ENCODE measurements around the gene MMADHC. TPM values are rescaled to one million over a fixed set of nuclear protein-coding genes. Genes with fewer than 3 reads are reported as not detected.

Gene MMADHC
- total and polyA plus RNA-seq, 2 of the 4 experiments (the other 2 are of a cell fraction): 62.6 to 112 TPM

- in situ Hi-C loops (cut with MboI; ENCODE audit: low sequenced_read_pairs): loop anchor here (25.0 kb wide), 2 partner anchors 906 to 1606 kb away; no protein-coding TSS in a partner anchor
- intact Hi-C loops (cut with micrococcal nuclease): loop anchor here (10.0 kb wide), 1 partner anchor 923 kb away; the partner anchor contains the start of gene EPC2
- no peak overlapping the region for H3K18ac ChIP-seq (ENCODE audit: low read depth, low read length)
Measured at GRCh38 chr2:149568138-149568537, 19.4 kb downstream of the MMADHC start.

More at GRCh38 chr2:149568138-149568537, 19.4 kb downstream of the MMADHC start:
- no peak overlapping the region for H3K23ac ChIP-seq (ENCODE audit: low read depth, low read length)
- dilution Hi-C loops (cut with HindIII; ENCODE audit: low sequenced_read_pairs, unreplicated experiment): no loop called here
- H2AFZ ChIP-seq (replicated peaks; ENCODE audit: low read length, poor library complexity): no peak overlapping the region
- peaks cover 2% of the 10 kb centered on the region; the same call in 1 of the 2 replicates for H3K4me1 ChIP-seq (ENCODE audit: control insufficient read depth, insufficient read depth, low read length)
- peaks cover 11 to 13% of the 10 kb centered on the region in 2 experiments for H3K79me1 ChIP-seq (ENCODE audit: low read depth in 1 of 2, low read length in 2 of 2)
- POLR2A ChIA-PET (ENCODE audit: unreplicated experiment): no interaction called here
- no peak overlapping the region for H2BK15ac ChIP-seq (ENCODE audit: low read depth, low read length)
- no peak overlapping the region for H3K9ac ChIP-seq (ENCODE audit: low read depth, low read length)
- H2BK5ac ChIP-seq (ENCODE audit: low read depth, low read length, poor library complexity, severe bottlenecking): no peak overlapping the region
- H2BK20ac ChIP-seq (ENCODE audit: low read depth, low read length): no peak overlapping the region
- H3K9me3 ChIP-seq (ENCODE audit: control insufficient read depth, insufficient read depth, low read length): no peaks in the 10 kb centered on the region
- H4K20me1 ChIP-seq (ENCODE audit: insufficient read depth, low read length): peaks cover 7% of the 10 kb centered on the region; the same call in 1 of the 2 replicates
- BruUV-seq (replicated peaks): no TSS peak
- no peak overlapping the region for H3K4ac ChIP-seq (ENCODE audit: low read depth, low read length)
- TF ChIP-seq USF2 (IDR thresholded peaks at IDR 0.05; ENCODE audit: low read depth, low read length) (no peak), MAFK (IDR thresholded peaks at IDR 0.05; ENCODE audit: low read depth, low read length) (peak; percentile 63; the same call in 1 of the 2 replicates)
- DNase-seq (no peak), ATAC-seq (ENCODE audit: low read depth) (no peak)
- H3K36me3 ChIP-seq (ENCODE audit: control insufficient read depth, insufficient read depth, low read length): peaks cover 33% of the 10 kb centered on the region
- CTCF ChIA-PET: no interaction called here
- H3K56ac ChIP-seq (ENCODE audit: extremely low read depth, insufficient read depth, low read length): no peak overlapping the region
- H3K14ac ChIP-seq (replicated peaks; ENCODE audit: low read depth, low read length): no peak overlapping the region
- no peak overlapping the region for H3K4me3 ChIP-seq (ENCODE audit: insufficient read depth, low read depth, low read length)
- H4K5ac ChIP-seq (ENCODE audit: low read depth, low read length): no peak overlapping the region
- no peak overlapping the region for H2AK5ac ChIP-seq (ENCODE audit: low read depth, low read length)
- H3K9me1 ChIP-seq (ENCODE audit: insufficient read depth, low read length): no peaks in the 10 kb centered on the region
- no CpG with 5 or more reads among the region's 3 CpGs for WGBS, 2 experiments (ENCODE audit: extremely low coverage in 2 of 2, insufficient read length in 1 of 2)
- no peak overlapping the region for H2AK9ac ChIP-seq (replicated peaks; ENCODE audit: low read depth, low read length, poor library complexity)
- no peak overlapping the region for H3K4me2 ChIP-seq (ENCODE audit: low read depth, low read length)
- no peak overlapping the region for H3K27ac ChIP-seq (ENCODE audit: insufficient read depth, low read length)
- H3K27me3 ChIP-seq (ENCODE audit: control insufficient read depth, insufficient read depth, low read length): no peaks in the 10 kb centered on the region
- H2BK120ac ChIP-seq (ENCODE audit: low read depth, low read length): no peak overlapping the region
- H4K8ac ChIP-seq (ENCODE audit: low read depth in 2 of 2, low read length in 2 of 2): no peak overlapping the region
- H4K91ac ChIP-seq (ENCODE audit: insufficient read depth, low read depth, low read length): no peak overlapping the region
